PC-9 (cell line): Measurements from ENCODE around the gene ENKUR. TPM values are rescaled to one million over a fixed set of nuclear protein-coding genes. Genes with fewer than 3 reads are reported as not detected.

ENCODE experiments used
- Bru-seq: library from RNA; stranded (reverse); fragments of 400-500 nt; gene quantifications from one replicate; lab custom pipeline; 2021; lab: Mats Ljungman, UMichigan
- BruChase-seq, 2 experiments: library from RNA; stranded (reverse); fragments of 400-500 nt; gene quantifications; one replicate each; lab custom pipeline; 2021; lab: Mats Ljungman, UMichigan
- BruUV-seq: library from RNA; stranded (reverse); fragments of 400-500 nt; replicated peaks from 2 replicates; lab custom pipeline; 2021; lab: Mats Ljungman, UMichigan
- CTCF ChIA-PET: fragments of 300-600 bp; sonication (Branson Sonifier 250); formaldehyde crosslinking; loops from one replicate; lab custom pipeline; 2022; ENCODE audit warnings: antibody characterized with exemption; lab: Charles Lee
- POLR2A ChIA-PET: fragments of 300-600 bp; sonication (Branson Sonifier 250); formaldehyde crosslinking; loops from one replicate; lab custom pipeline; 2022; ENCODE audit warnings: antibody characterized with exemption; ENCODE audit not compliant: unreplicated experiment; lab: Charles Lee
- DNase-seq, 2 experiments: peaks; one replicate each; pipeline versions ENCODE4 v3.0.0 to v3.0.0-alpha.2; 2015 to 2022; ENCODE audit warnings: mixed read lengths in 1 of 2
- H2AFZ ChIP-seq: fragments of 200-600 bp; sonication (generic); 2 replicates; pipeline ENCODE4 v1.8.1; 2017; ENCODE audit warnings: antibody characterized with exemption
- H3F3A ChIP-seq: fragments of 200-600 bp; sonication (generic); 2 replicates; pipeline ENCODE4 v1.8.1; 2017; ENCODE audit warnings: antibody characterized with exemption, mild to moderate bottlenecking, low read depth; ENCODE audit not compliant: insufficient read depth
- H3K27ac ChIP-seq: fragments of 200-600 bp; sonication (generic); 2 replicates; pipeline ENCODE4 v1.6.1; 2016; ENCODE audit warnings: mixed run types
- H3K27me3 ChIP-seq: fragments of 200-600 bp; sonication (generic); 2 replicates; pipeline ENCODE4 v1.6.1; 2016; ENCODE audit warnings: low read depth, mixed run types; ENCODE audit not compliant: insufficient read depth
- H3K36me3 ChIP-seq: fragments of 200-600 bp; sonication (generic); 2 replicates; pipeline ENCODE4 v1.6.1; 2016; ENCODE audit warnings: low read depth, mixed run types
- H3K4me1 ChIP-seq: fragments of 200-600 bp; sonication (generic); replicated peaks from 2 replicates; pipeline ENCODE4 v1.6.1; 2016; ENCODE audit warnings: mixed run types; ENCODE audit not compliant: insufficient read depth
- H3K4me2 ChIP-seq: fragments of 200-600 bp; sonication (generic); 2 replicates; pipeline ENCODE4 v1.6.1; 2017; ENCODE audit warnings: mixed run types
- H3K4me3 ChIP-seq: fragments of 200-600 bp; sonication (generic); 2 replicates; pipeline ENCODE4 v1.6.1; 2016; ENCODE audit warnings: mixed run types
- H3K79me2 ChIP-seq: fragments of 200-600 bp; sonication (generic); 2 replicates; pipeline ENCODE4 v1.6.1; 2017; ENCODE audit warnings: low read depth, mixed run types
- H3K9me2 ChIP-seq: fragments of 200-600 bp; sonication (generic); 2 replicates; pipeline ENCODE4 v1.8.1; 2017; ENCODE audit warnings: mild to moderate bottlenecking; ENCODE audit not compliant: insufficient read depth
- H3K9me3 ChIP-seq: fragments of 200-600 bp; sonication (generic); 2 replicates; pipeline ENCODE4 v1.8.1; 2016; ENCODE audit warnings: low read depth; ENCODE audit not compliant: insufficient read depth
- H4K20me1 ChIP-seq: fragments of 200-600 bp; sonication (generic); 2 replicates; pipeline ENCODE4 v1.8.1; 2017; ENCODE audit not compliant: insufficient read depth
- EZH2 ChIP-seq: fragments of 200-600 bp; sonication (generic); IDR thresholded peaks from 2 replicates; pipeline ENCODE4 v1.8.0; 2017; ENCODE audit warnings: antibody characterized with exemption, low read depth
- intact Hi-C: fragments of 100-400 bp; cut with micrococcal nuclease; formaldehyde crosslinking; loops from one replicate; pipeline ENCODE4 v1.10.0; 2022; ENCODE audit not compliant: unreplicated experiment
- long read RNA-seq: library from polyadenylated mRNA; stranded (forward); transcript quantifications from one replicate; pipeline ENCODE4 v2.0.0, GENCODE V29; 2022
- total RNA-seq: library from RNA; stranded (reverse); gene quantifications from 2 replicates; pipeline ENCODE4 v1.2.3, GENCODE V29; 2021
- TF ChIP-seq, protein P1 (sequence below): fragments of 200-600 bp; sonication (generic); conservative IDR thresholded peaks from 2 replicates; pipeline ENCODE4 v1.6.1; 2017; ENCODE audit warnings: mixed run types, antibody characterized with exemption, mild to moderate bottlenecking, moderate library complexity

Gene ENKUR, protein sequence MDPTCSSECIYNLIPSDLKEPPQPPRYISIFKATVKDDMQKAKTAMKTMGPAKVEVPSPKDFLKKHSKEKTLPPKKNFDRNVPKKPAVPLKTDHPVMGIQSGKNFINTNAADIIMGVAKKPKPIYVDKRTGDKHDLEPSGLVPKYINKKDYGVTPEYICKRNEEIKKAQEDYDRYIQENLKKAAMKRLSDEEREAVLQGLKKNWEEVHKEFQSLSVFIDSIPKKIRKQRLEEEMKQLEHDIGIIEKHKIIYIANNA
- total RNA-seq (0.50 and 1.0 TPM in 2 replicates), Bru-seq, nascent RNA (percentile 40 among the genes with signal in this experiment), BruChase-seq, experiment 1, labeled RNA remaining after a 2-hour chase (percentile 39 among the genes with signal in this experiment), BruChase-seq, experiment 2, labeled RNA remaining after a 6-hour chase (percentile 25 among the genes with signal in this experiment)
- long read RNA-seq, partial matches to known transcripts, result 1 of 3 reads
- long read RNA-seq, other reads (novel, unspliced or antisense), result 1 of 3 reads

- no peak for TF ChIP-seq EZH2
- TF ChIP-seq, protein P1, sequence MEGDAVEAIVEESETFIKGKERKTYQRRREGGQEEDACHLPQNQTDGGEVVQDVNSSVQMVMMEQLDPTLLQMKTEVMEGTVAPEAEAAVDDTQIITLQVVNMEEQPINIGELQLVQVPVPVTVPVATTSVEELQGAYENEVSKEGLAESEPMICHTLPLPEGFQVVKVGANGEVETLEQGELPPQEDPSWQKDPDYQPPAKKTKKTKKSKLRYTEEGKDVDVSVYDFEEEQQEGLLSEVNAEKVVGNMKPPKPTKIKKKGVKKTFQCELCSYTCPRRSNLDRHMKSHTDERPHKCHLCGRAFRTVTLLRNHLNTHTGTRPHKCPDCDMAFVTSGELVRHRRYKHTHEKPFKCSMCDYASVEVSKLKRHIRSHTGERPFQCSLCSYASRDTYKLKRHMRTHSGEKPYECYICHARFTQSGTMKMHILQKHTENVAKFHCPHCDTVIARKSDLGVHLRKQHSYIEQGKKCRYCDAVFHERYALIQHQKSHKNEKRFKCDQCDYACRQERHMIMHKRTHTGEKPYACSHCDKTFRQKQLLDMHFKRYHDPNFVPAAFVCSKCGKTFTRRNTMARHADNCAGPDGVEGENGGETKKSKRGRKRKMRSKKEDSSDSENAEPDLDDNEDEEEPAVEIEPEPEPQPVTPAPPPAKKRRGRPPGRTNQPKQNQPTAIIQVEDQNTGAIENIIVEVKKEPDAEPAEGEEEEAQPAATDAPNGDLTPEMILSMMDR, result no peak
- Histone ChIP-seq H4K20me1 (no peaks in the 10 kb centered on the region), H3K9me3 (no peaks in the 10 kb centered on the region), H3K9me2 (no peaks in the 10 kb centered on the region), H3K79me2 (peaks cover 17% of the 10 kb centered on the region), H3F3A (peaks cover 22% of the 10 kb centered on the region; the same call in 1 of the 2 replicates), H2AFZ (peak within 1 kb of the TSS; percentile 99), H3K36me3 (no peaks in the 10 kb centered on the region), H3K4me1 (peaks cover 15% of the 10 kb centered on the region; the same call in 1 of the 2 replicates), H3K27me3 (no peaks in the 10 kb centered on the region), H3K27ac (peak within 1 kb of the TSS; percentile 92), H3K4me3 (peak within 1 kb of the TSS; percentile 80), H3K4me2 (peak within 1 kb of the TSS; percentile 96)
- ChIA-PET CTCF (no interaction called here), POLR2A (interaction anchor here (0.6 to 1.3 kb wide), 7 partner anchors 19 to 1594 kb away, joined by 3 to 16 read pairs (median 3); partner anchors contain the start of gene ARHGAP21)
- intact Hi-C loops, result loop anchor here (1.0 to 2.0 kb wide), 3 partner anchors 46 to 292 kb away; no protein-coding TSS in a partner anchor
- DNase-seq, result peak; percentile 75 to 90
- no TSS peak for BruUV-seq
These were observed at the start of gene ENKUR for GRCh38 chr10:25015828-25016375. Gene ENKUR, minus strand, starts transcription at chr10:25016158. Its CDS starts 222 bp downstream, at chr10:25015936.

DNA sequence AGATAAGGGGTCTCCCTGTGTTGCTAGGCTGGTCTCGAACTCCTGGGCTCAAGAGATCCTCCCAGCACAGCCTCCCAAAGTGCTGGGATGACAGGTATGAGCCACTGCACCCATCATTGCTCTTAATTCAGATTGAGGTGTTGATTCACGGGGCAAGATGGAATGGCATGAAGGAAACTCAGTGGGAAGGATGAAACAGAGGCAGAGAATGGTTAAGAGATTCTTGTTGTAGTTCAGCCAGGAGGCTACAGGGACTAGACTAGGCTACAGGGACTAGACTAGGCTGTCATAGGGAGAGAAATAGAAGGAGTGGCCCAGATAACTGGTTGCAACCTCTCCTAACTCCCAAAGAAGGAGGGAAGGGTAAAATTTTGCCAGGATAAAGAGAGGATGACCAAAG lies 48.4 kb upstream of the ENKUR start:
- H3K79me2 ChIP-seq, result no peaks in the 10 kb centered on the region
- no peak for DNase-seq
- H3K27me3 ChIP-seq, result no peaks in the 10 kb centered on the region
- H3K4me3 ChIP-seq, result no peak overlapping the region
- peaks cover 29% of the 10 kb centered on the region for H3K4me1 ChIP-seq
- H3K9me3 ChIP-seq, result no peaks in the 10 kb centered on the region
- intact Hi-C loops, result loop anchor here (5.0 to 10.0 kb wide), 5 partner anchors 112 to 422 kb away; partner anchors contain the start of genes ARHGAP21 and PRTFDC1
- no peak overlapping the region for H3K4me2 ChIP-seq
- no TSS peak for BruUV-seq
- no peaks in the 10 kb centered on the region for H4K20me1 ChIP-seq
- H2AFZ ChIP-seq, result no peak overlapping the region
- TF ChIP-seq, protein P1, result no peak
- TF ChIP-seq EZH2, result no peak
- CTCF ChIA-PET, result no interaction called here
- H3F3A ChIP-seq, result peaks cover 30% of the 10 kb centered on the region
- no peaks in the 10 kb centered on the region for H3K36me3 ChIP-seq
- POLR2A ChIA-PET, result no interaction called here
- no peak overlapping the region for H3K27ac ChIP-seq
- no peaks in the 10 kb centered on the region for H3K9me2 ChIP-seq

GRCh38 chr10:25063644-25064043 lies 47.7 kb upstream of the ENKUR start:
- H3K36me3 ChIP-seq, result no peaks in the 10 kb centered on the region
- ChIA-PET POLR2A (no interaction called here), CTCF (no interaction called here)
- TF ChIP-seq EZH2, result no peak
- TF ChIP-seq, protein P1, result no peak
- H3K27ac ChIP-seq, result no peak overlapping the region
- no peak overlapping the region for H3K4me2 ChIP-seq
- H3K4me3 ChIP-seq, result no peak overlapping the region
- no peaks in the 10 kb centered on the region for H3K79me2 ChIP-seq
- H4K20me1 ChIP-seq, result no peaks in the 10 kb centered on the region
- H2AFZ ChIP-seq, result no peak overlapping the region
- H3K9me3 ChIP-seq, result no peaks in the 10 kb centered on the region
- intact Hi-C loops, result loop anchor here (5.0 to 10.0 kb wide), 5 partner anchors 111 to 421 kb away; partner anchors contain the start of genes ARHGAP21 and PRTFDC1
- peaks cover 37% of the 10 kb centered on the region for H3K4me1 ChIP-seq
- no TSS peak for BruUV-seq
- no peak for DNase-seq
- peaks cover 34% of the 10 kb centered on the region for H3F3A ChIP-seq
- no peaks in the 10 kb centered on the region for H3K27me3 ChIP-seq
- H3K9me2 ChIP-seq, result no peaks in the 10 kb centered on the region
